ENCODE data around the gene CD226.
"Not testable (repeated sequence)": the region's sequence is repeated elsewhere in the genome, so short reads cannot be mapped to it uniquely, and the experiment has no call there.

CD226 gene

DNA sequence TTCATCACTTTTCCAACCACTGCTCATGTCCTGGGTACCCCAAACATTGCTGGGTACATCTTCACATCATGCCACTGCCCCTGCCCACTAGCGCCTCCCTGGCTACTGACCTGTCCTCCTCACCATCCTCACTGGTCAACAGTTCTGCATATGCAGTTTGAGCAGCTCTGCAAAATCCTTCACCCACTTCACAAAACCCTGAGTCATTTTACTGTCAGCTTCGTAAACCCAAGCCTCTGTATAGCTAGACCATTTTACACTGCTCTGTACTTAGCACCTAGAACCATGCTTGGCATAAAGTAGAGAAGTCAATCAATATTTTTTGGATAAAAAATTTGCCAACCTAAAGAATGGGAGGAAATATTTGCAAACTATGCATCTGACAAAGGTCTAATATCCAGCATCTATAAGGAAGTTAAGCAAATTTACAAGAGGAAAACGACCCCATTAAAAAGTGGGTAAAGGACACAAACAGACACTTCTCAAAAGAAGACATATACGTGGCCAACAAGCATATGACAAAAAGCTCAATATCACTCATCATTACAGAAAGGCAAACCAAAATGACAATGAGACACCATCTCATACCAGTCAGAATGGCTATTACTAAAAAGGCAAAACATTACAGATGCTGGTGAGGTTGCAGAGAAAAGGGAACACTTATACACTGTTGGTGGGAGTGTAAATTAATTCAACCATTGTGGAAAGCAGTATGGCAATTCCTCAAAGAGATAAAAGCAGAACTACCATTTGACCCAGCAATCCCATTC is 48.3 kb downstream of the CD226 start:
- DNase-seq = not testable (repeated sequence)

DNA sequence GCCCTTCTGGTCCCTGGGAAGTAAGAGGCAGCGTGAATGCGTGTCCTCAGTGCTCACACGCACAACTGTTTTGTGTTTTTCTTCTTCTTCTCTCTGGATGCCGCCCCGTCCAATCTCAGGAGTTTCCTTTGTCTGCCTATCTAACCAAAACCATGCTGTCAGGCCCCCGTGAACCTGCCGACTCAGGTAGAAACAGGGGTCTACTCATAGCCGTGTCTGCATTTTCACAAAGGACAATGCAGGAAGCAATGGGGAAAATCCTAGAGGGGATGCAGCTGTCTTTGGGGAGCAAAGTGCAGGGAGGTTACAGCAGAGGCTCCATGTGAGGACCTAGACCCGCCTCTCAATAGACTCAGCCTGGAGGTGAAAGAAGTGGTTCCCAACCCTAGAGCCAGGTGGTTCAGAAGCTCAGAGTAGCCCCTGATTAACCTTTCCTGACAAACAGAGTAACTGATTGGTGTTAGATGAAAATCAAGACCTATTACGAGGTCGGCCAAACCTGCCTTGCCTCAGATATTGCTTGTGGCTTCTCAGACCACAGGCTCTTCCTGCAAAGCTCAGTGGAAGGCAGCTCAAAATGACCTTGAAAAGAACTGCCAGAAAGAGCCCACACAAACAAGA is 49.3 kb downstream of the CD226 start:
- DNase-seq = no peak

DNA sequence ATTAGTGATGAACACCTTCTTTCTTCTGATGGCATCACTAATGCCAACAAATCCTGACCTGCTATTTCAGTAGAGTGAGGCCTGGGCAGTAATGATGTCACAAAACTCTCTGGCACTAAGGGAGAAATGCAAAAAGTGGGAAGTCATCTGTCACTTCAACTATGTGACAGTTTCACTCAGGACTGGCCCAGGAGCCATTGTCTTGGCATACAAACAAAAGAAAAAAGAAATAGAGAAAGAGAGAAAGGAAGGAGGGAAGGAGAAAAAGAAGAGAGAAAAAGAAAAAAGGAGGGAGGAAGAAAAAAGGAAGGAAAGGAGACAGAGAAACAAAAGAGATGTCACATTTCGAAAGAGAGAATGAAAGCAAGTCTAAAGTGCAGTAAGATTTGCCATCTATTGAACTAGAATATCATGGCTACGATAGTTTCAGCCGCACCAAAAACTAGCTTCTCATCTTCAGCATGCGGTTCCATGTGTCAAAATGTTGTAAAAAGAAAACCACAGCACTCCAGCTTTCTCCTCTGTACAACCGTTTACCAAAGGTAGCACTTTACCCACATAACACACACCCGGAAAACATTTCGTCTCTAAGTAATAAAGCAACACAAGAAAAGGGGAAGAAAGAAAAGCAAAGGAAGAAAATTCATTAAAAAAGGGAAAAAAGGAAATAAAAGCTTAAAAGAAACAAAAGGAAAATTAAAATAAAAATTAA is 50.1 kb downstream of the CD226 start:
- peak; percentile 19 for DNase-seq

DNA sequence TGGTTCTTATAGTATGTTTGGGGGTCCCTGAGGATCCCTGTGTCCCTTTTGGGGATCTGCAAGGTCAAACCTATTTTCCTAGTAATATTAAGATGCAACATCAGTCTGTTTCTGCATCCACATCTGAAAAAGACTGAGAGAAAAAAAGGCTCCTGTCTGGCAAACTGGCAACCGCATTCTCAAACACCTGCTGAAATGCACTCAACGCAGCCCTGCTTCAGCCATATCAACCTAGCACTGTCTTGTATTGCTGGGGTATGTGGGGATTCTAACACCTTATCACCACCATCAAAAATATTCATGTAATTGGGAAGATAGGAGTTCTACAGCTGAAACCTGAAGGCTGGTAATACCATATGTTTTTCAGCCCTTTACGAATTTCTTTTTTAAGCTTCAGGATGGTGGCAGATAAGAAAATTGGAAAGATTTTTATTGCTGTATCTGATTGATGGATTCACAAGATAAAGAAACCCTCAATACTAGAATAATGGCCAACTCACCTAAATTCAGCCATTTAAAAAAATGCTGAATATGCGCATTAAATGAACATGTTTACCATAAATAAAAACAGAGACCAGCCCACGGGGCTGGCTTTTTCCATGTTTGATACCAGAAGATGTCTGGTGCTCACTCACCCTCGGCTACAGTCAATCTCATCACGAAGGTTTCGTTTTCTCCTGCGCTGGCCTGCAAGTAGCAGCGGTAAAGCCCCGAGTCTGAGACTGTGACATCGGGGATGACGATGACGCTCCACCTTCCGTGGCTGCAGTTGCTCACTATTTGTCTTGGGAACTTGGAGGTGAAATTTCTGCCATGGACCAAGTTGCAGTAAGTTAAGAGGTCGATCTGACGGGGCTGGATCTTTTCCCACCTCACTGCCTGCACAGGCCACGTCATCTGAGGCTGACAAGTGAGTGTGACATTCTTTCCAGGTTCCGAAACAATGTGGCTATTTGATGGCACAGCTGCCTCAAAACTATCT is 52.3 kb downstream of the CD226 start:
- no peak for DNase-seq

DNA sequence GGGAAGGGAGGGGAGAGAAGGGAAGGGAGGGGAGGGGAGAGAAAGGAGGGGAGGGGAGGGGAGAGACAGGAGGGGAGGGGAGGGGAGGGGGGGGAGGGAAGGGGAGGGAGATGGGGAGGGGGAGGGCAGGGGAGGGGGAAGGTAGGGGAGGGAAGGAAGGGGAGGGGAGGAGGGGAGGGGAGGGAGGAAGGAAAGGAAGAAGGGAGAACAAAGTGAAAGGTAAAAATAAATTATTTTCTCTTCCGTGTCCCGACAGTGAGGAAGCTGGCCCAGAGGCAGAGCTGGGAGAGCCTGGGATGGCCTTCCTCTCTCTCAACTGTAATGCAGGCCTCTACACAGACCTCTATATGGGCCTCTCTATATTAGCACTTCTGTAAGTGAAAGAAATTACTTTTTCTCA is 53.2 kb downstream of the CD226 start:
- no peak for DNase-seq

DNA sequence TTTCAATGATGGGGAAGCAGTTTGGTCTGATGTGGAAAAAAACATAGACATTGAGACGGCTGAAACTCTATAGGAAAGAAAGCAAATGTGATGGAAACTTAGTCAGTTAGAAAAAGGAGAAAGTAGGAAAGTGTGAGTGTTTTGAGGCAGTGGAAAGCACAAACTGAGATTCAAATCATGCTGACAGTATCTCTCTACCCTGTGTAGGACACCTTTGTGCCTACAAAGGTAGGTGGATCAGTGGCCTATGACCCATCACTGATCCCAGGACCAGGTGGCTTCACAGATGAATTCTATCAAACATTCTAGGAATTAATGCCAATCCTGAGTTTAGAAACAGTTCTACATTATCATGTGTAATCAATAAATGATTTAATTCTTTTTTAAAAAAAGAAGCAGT is 57.1 kb downstream of the CD226 start:
- DNase-seq = no peak

DNA sequence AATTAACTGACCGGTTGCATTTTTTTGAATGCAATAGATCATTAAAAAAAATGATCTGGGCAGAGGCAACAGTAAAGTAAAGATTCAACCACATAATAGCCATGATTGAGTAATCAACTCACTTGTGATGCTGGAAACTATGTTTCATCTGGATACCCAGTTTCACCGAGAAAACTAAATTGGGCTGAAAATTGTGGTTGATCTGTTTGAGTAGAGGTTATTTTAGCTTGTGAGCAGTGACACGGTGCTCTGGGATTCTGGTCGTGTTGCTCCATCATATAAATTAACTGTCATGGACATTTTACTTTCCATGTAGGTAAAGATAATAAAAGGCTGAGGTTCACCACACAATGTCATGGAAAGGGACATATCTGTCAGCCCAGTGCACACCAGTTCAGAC is 58.7 kb downstream of the CD226 start:
- no peak for DNase-seq

DNA sequence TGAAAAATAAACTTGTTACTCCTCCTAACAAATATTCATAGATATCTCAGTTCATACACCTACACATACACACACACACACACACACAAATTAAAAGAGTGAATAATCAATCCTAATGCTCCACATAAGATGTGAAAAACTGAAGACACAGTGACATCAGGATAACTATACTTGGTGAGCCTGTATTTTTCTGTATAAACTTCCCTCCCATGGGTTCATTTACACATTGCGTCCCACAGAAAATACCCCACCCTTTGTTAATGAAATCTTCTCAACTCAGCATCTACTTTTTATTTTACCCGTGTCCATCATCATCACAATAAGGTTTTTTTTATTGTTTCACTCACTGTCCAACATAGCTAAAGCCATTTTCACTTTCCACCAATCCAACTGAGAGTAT is 60.4 kb downstream of the CD226 start:
- no peak for DNase-seq

DNA sequence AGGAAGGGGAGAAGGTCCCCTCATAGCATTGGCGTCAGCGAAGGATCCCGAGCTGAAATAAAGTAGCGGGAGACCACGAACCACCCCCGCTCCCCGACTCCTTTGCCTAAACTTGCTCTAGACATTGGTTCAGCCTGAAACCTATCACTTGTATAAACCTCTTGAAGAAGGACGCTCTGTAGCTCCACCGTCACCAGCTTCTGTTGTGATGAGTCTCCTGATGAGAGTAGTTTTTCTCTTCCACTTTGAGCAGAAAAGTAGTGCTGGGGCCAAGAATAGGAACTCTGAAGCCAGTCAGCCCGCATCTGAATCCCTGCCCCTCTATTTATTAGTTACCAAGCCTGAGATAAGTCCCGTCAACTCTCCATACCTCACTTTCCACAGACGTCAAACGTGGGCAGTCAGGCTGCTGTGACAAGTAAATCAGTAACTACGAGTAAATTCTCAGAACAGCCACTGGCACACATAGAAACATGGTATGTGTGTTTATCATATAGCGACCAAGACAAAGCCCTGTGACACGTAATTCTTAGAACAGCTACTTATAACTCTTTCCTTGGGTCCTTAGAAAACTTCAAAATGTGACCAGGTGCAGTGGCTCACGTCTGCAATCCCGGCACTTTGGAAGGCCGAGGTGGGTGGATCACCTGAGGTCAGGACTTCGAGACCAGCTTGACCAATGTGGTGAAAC is 61.7 kb downstream of the CD226 start:
- no peak for DNase-seq

DNA sequence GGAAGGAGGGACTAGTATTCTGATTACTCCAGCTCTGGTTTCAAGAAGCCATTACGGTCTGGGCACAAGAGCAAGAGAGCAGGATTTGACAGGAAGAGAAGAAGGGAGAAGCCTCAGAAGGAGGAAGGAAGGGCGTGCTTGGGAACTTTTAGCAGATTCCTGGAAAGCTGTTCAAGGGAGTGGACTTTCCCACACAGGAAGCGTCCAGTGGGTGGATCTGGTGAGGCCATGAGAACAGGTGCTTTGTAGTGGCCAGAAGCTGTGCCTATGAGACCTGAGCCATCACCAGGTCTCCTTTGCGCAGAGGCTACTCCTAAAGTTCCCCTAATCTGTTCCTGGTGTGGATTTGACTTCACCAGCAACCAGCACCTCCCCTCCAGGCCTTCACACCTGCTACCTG is 62.3 kb downstream of the CD226 start:
- no peak for DNase-seq

DNA sequence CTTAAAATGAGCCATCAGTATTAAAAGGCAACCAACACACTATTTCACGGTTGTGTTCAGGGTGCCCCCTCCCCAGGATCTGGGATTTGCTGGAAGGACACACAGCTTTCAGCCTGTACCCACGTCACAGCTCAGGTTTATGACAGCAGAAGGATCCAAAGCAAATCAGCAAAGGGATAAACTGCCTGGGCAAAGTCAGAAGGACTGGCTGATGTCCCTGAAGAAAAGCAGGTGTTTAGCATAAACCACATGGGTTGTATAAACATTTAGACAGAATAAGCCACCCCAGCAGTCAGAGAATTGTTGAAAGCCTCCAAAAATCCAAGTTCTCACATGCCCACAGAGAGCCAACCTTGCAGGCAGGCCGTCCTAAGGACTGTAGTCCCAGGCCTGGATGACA is 63.9 kb downstream of the CD226 start:
- DNase-seq = no peak

DNA sequence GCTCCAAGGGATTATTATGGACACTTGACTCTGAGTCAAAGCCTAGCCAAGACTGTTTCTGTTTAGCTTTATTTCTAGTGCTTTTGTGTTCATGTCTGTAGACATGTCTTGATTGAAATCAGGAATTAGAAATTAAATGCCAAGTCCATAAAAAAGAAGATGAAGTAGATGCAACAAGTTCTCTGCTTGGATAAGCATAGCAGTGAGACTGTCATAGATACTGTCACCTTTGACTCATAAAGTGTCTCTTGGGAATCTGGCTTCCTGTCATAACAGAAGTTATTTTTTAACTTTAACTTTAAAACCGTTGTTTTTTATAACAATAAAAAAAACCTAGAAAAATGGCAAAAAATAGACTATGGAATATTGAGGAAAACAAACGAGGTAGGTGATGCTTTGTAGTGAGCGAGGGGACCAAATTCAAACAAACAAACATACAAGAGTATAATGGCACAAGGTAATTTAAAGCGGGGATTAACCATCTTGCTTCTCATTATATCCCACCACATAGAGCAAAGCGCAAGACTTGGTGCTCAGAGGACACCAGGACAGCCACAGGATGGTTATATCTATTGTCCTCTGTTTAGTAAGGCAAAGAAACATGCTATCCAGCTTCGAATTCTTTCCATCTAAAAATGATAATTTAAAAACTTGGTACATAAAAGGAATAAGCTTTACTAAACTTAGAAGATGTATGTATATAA is 64.6 kb downstream of the CD226 start:
- no peak for DNase-seq

DNA sequence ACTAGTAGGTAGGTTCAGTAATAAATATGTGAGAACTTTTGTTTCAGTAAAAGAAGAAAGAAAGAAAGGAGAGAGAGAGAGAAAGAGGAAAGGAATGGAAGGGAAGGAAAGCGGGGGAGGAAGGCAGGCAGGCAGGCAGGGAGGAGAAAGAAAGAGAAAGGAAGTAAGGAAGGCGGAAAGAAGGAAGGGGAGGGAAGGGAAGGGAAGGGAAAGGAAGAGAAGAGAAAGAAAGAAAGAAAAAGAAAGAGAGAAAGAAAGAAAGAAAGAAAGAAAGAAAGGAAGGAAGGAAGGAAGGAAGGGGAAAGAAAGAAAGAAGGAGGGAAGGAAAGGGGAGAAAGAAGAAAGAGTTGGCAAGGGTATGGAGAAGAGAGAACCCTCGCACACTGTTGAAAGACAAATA is 67.6 kb downstream of the CD226 start:
- DNase-seq = no peak

DNA sequence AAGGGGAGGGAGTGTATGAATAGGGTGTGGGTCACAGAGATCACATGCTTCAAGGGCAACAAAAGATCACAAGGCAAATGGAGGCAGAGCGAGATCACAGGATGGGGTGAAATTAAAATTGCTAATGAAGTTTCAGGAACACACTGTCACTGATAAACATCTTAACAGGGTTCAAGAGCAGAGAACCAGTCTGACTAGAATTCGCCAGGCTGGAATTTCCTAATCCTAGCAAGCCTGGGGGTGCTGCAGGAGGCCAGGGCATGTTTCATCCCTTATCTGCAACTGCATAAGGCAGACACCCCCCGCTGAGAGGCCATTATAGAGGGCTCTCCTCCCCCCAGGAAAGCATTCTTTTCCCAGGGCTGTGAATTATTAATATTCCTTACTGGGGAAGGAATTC is 68.6 kb downstream of the CD226 start:
- DNase-seq = not testable (repeated sequence)

DNA sequence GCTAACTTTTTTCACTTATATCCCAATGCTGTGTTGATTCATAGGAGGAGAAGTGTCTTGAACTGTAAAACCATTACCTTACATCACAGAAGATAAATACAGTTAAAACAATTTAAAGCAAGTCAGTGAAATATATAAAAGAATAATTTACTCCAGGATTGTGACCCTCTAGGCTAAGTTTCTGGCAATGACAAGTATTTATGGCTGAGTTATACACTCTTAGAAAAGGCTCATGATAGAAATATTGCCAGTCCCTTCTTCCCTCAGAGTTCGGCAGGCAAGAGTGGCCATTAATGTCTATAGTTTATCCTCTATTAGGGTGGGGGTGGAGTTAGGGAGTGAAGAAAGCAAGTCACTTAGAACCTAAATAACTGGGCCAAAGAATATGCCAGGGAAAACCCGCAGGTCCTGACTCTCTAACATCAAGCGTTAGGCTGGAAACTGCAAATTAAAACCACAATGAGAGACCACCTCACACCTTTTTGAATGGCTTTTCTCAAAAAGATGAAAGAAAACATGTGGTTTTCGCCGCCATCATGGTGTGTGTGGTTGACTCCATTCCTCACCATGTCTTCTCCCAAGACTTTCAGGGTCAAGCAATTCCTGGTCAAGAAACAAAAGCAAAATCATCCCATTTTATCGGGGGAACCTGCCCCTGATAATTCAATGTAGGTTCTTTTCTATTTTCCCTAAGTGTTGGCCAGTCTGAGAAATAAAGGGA is 69.3 kb downstream of the CD226 start:
- DNase-seq = no peak

DNA sequence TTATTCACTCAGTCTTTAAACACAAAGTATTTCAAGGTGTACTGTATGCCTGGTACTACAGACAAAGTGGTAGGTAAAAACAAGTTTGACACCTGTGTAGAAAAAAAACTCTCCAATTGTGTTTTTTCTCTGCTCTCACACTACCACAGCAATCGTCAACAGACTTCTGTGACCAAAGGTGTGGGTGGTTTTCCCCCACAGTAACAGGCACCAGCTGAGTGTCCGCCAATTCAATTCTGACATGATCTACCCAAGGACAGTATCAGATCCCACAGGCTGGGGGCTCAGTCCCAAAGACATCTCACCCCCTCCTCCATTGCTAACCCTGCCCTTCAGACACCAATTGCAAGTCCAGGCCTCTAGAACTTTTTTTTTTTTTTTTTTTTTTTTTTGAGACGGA is 71.2 kb downstream of the CD226 start:
- DNase-seq = no peak

DNA sequence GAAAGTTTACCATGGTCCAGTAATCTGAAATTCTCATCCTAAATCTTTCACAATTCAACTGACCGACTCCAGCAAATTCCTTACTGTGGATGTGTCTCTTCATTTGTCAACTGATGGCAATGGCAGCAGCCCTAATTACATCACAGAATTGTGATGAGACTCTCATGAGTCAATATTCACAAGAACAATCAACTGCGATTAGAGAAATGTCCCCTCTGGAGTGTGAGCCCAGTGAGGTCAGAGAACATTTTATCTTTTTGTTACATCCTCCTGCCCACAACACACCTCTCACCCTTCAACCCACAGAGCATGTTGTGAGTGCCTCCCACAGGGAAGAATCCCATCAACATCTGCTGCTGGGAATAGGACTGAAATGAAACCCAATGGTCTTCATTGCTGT is 73.6 kb downstream of the CD226 start:
- no peak for DNase-seq

DNA sequence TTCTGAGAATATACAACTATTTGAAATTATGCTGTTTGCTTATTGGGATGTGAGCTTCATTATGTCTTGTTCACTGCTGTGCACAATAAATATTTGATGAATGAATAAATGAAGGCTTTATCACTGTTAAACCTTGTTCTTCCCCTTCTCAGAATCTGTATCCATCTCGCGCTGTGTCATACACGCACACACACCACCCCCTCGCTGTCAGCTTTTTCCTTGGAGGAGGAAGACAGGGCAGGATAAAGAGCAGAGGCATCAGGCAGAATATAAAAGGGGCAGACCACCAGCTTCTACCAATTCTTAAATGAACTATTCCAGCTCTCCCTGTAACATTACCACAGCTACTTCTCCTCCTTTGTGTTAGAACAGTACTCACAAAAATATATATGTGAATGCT is 75.0 kb downstream of the CD226 start:
- DNase-seq = no peak

DNA sequence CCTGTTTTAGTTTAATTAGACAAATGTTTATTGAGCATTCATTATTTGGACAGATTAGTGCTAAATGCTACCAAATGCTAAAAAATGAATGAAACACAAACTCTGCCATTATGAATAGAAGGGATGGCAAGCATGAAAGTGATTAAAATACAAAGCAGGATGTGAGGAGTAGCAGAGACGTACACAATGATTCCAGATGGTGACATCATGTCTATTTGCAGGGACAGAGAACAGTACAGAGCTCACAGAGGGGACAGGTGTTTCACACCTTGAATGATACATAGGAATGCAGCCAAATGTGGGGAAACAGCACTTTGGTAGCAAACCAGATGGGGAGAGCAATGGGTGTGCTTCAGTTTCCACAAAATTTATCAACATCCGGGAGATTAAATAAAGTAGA is 76.3 kb downstream of the CD226 start:
- DNase-seq = no peak

DNA sequence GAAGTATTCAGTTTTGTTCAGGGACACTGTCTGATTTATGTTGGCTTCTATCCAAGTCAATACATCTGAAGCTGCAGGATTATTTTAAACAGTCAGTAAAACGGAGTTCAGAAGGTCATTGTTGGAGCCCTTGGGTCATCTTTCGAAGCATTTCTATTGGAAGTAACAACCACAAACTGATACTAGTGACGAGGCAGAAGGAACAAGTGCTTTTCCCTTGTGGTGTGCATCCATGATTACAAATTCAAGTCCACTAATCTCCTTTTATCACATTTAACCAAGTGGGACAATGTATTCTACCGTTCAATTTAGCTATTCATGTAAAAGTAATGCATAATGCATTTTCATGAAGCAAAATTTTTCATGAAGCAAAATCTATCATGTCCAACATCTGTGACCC is 76.9 kb downstream of the CD226 start:
- no peak for DNase-seq

DNA sequence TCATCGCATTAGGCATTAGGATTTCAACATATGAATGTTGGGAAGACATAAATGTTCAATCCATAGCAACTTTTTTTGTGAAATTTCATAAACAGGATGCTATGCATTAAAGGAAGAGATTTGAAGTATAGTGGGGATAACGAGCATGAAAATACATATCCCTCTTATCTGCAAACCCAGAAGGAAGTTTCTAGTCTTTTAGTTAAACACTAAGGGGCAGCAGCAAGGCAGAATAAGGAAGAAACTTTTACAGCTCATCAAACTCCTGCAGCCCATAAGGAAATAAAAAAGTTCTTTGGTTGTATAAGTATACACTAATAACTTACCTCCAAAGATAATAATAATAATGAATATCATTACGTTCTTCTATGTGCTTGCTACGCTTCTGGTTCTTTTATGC is 81.5 kb downstream of the CD226 start:
- no peak for DNase-seq

All from inflammatory macrophage treated with lipopolysaccharide for 4 hours (primary cell).